Endodermal cell (in vitro differentiated cells): ENCODE measurements around the gene UBE2D2. TPM values are rescaled to one million over a fixed set of nuclear protein-coding genes. Genes with fewer than 3 reads are reported as not detected.

Experiments
- DNase-seq: peaks from one replicate; pipeline ENCODE4 v3.0.0-alpha.2; 2017
- H3K27ac ChIP-seq: 2 replicates; pipeline ENCODE4 v1.5.1; 2013; ENCODE audit warnings: mild to moderate bottlenecking, low read depth, low read length, moderate library complexity
- H3K27me3 ChIP-seq: 2 replicates; pipeline ENCODE4 v1.6.1; 2013; ENCODE audit warnings: mild to moderate bottlenecking, low read length, moderate library complexity; ENCODE audit not compliant: insufficient read depth, control insufficient read depth, poor library complexity, severe bottlenecking
- H3K36me3 ChIP-seq: 2 replicates; pipeline ENCODE4 v1.7.0; 2013; ENCODE audit warnings: mild to moderate bottlenecking, low read length, moderate library complexity; ENCODE audit not compliant: control insufficient read depth, insufficient read depth
- H3K4me1 ChIP-seq: one replicate; pipeline ENCODE4 v1.7.0; 2013; ENCODE audit warnings: low read length; ENCODE audit not compliant: control insufficient read depth, insufficient read depth
- H3K4me3 ChIP-seq: 2 replicates; pipeline ENCODE4 v1.5.1; 2013; ENCODE audit warnings: mild to moderate bottlenecking, low read length, moderate library complexity
- H3K9ac ChIP-seq: 2 replicates; pipeline ENCODE4 v1.6.1; 2013; ENCODE audit warnings: mild to moderate bottlenecking, low read length, moderate library complexity; ENCODE audit not compliant: poor library complexity, severe bottlenecking; ENCODE audit errors: extremely low read depth
- H3K9me3 ChIP-seq: 2 replicates; pipeline ENCODE4 v1.6.1; 2013; ENCODE audit warnings: mild to moderate bottlenecking, low read length, moderate library complexity; ENCODE audit not compliant: control insufficient read depth
- H3K27ac Mint-ChIP-seq: 2 replicates; pipeline ENCODE4 v1.8.0; 2020; ENCODE audit warnings: mixed read lengths
- H3K27me3 Mint-ChIP-seq: 2 replicates; pipeline ENCODE4 v1.8.0; 2021; ENCODE audit warnings: mild to moderate bottlenecking, mixed read lengths; ENCODE audit not compliant: insufficient read depth
- H3K36me3 Mint-ChIP-seq: 2 replicates; pipeline ENCODE4 v1.8.0; 2020; ENCODE audit warnings: low read depth, mixed read lengths
- H3K4me1 Mint-ChIP-seq: 2 replicates; pipeline ENCODE4 v1.8.0; 2020; ENCODE audit warnings: mixed read lengths
- H3K4me3 Mint-ChIP-seq: 2 replicates; pipeline ENCODE4 v1.8.0; 2020; ENCODE audit warnings: mild to moderate bottlenecking, moderate library complexity, mixed read lengths
- H3K9me3 Mint-ChIP-seq: 2 replicates; pipeline ENCODE4 v1.8.0; 2020; ENCODE audit warnings: mild to moderate bottlenecking, mixed read lengths
- CTCF ChIP-seq: fragments of 200-600 bp; sonication (generic); conservative IDR thresholded peaks from 2 replicates; pipeline ENCODE4 v1.5.0; 2021; ENCODE audit warnings: antibody characterized with exemption, mild to moderate bottlenecking
- WGBS, 2 experiments: methylation state at CpG; one replicate each; pipeline versions ENCODE4 v1.1.5 to v1.1.7; 2013; ENCODE audit warnings: missing lambda C conversion rate in 2 of 2, mixed read lengths in 1 of 2; ENCODE audit not compliant: insufficient coverage in 1 of 2, insufficient read length in 1 of 2; 5-methylcytosine and 5-hydroxymethylcytosine counted together
- total RNA-seq, 2 donors: library from RNA; stranded (reverse); fragmentation: NEBNext Ultra II Directional in 1 of 2; extraction: Animal tissue kit (Norgen Biotek cat#: 25700) in 1 of 2; gene quantifications; 2 replicates in 1 of 2; 3 replicates in 1 of 2; pipeline ENCODE4 v1.2.1, GENCODE V29; 2021

The UBE2D2 gene
- total RNA-seq, 2 donors from 2014 or later = 172 to 202 TPM

- DNase-seq = no peak
- no peaks in the 10 kb centered on the region for H3K4me1 Mint-ChIP-seq
- H3K27ac Mint-ChIP-seq = no peak overlapping the region
- 96% methylated on average over 9 to 11 of the region's 11 CpGs for WGBS, 2 experiments
- H3K4me1 ChIP-seq = no peaks in the 10 kb centered on the region
- H3K9me3 ChIP-seq = peaks cover 20% of the 10 kb centered on the region
- H3K27me3 ChIP-seq = no peaks in the 10 kb centered on the region
- H3K4me3 Mint-ChIP-seq = no peak overlapping the region
- H3K9me3 Mint-ChIP-seq = peaks cover 24% of the 10 kb centered on the region
- TF ChIP-seq CTCF = no peak
- H3K27ac ChIP-seq = no peak overlapping the region
- no peak overlapping the region for H3K4me3 ChIP-seq
- H3K9ac ChIP-seq = no peak overlapping the region
- no peaks in the 10 kb centered on the region for H3K36me3 ChIP-seq
- H3K36me3 Mint-ChIP-seq = peaks cover 5% of the 10 kb centered on the region
- no peaks in the 10 kb centered on the region for H3K27me3 Mint-ChIP-seq
Observed at GRCh38 chr5:139552893-139553575, 8.1 kb upstream of the UBE2D2 start.

- peaks cover 10% of the 10 kb centered on the region for H3K9me3 ChIP-seq
- no peak overlapping the region for H3K4me3 ChIP-seq
- no peak overlapping the region for H3K4me3 Mint-ChIP-seq
- peaks cover 12% of the 10 kb centered on the region for H3K9me3 Mint-ChIP-seq
- H3K27me3 ChIP-seq = no peaks in the 10 kb centered on the region
- no peak overlapping the region for H3K27ac Mint-ChIP-seq
- no peak for DNase-seq
- no peaks in the 10 kb centered on the region for H3K27me3 Mint-ChIP-seq
- no peaks in the 10 kb centered on the region for H3K4me1 ChIP-seq
- no peaks in the 10 kb centered on the region for H3K4me1 Mint-ChIP-seq
- 90 to 94% methylated on average over 3 to 4 of the region's 4 CpGs for WGBS, 2 experiments
- H3K9ac ChIP-seq = no peak overlapping the region
- H3K27ac ChIP-seq = no peak overlapping the region
- TF ChIP-seq CTCF = no peak
- no peaks in the 10 kb centered on the region for H3K36me3 Mint-ChIP-seq
- H3K36me3 ChIP-seq = no peaks in the 10 kb centered on the region
Observed at GRCh38 chr5:139554264-139554663, 6.9 kb upstream of the UBE2D2 start.

- Histone ChIP-seq H3K9ac (no peak overlapping the region), H3K4me1 (no peaks in the 10 kb centered on the region), H3K9me3 (no peaks in the 10 kb centered on the region), H3K4me3 (no peak overlapping the region), H3K27me3 (no peaks in the 10 kb centered on the region), H3K36me3 (peaks cover 6% of the 10 kb centered on the region), H3K27ac (no peak overlapping the region)
- Mint-ChIP-seq H3K4me3 (no peak overlapping the region), H3K4me1 (peaks cover under 1% of the 10 kb centered on the region), H3K9me3 (no peaks in the 10 kb centered on the region), H3K27me3 (no peaks in the 10 kb centered on the region), H3K27ac (no peak overlapping the region), H3K36me3 (peaks cover 2% of the 10 kb centered on the region)
- DNase-seq = no peak
- no peak for TF ChIP-seq CTCF
- WGBS, 2 experiments = 88% methylated on average over 2 of the region's 2 CpGs; no CpG with 5 or more reads in 1 of the 2 experiments
Observed at GRCh38 chr5:139557811-139558210, 3.3 kb upstream of the UBE2D2 start.
